ENCODE results near the gene MLPH.

GRCh38 chr2:237452861-237453260 lies 34.2 kb upstream of the MLPH start:
- no peak for TF ChIP-seq CTCF (IDR thresholded peaks at IDR 0.05; ENCODE audit: low read depth, low read length)
- TF ChIP-seq MAX (IDR thresholded peaks at IDR 0.05; ENCODE audit: low read depth, low read length): no peak
- TF ChIP-seq POLR2A (IDR thresholded peaks at IDR 0.05; ENCODE audit: extremely low read depth, insufficient read length): no peak
- TF ChIP-seq MYC (IDR thresholded peaks at IDR 0.05; ENCODE audit: low read depth, low read length): no peak

Data from NB4 (cell line).